ENCODE data around the gene RAB11FIP4. TPM values are rescaled to one million over a fixed set of nuclear protein-coding genes. Genes with fewer than 3 reads are reported as not detected.

The RAB11FIP4 gene
- total and polyA plus RNA-seq, 2 experiments from 2014 or later, result 0.22 to 0.40 TPM

- no peaks in the 10 kb centered on the region for H3K27me3 ChIP-seq (replicated peaks; ENCODE audit: insufficient read depth)
- peak overlapping the region; percentile 91 for H3K4me3 ChIP-seq
- H3F3A ChIP-seq (ENCODE audit: insufficient read depth), result peaks cover 34% of the 10 kb centered on the region
- peaks cover 58% of the 10 kb centered on the region for H3K79me2 ChIP-seq (ENCODE audit: insufficient read depth)
- peaks cover 7% of the 10 kb centered on the region; the same call in 1 of the 2 replicates for H4K20me1 ChIP-seq (ENCODE audit: insufficient read depth)
- 1 to 2% methylated on average over 73 to 81 of the region's 91 CpGs for WGBS, 2 experiments (ENCODE audit: low coverage in 1 of 2, low lambda C conversion rate in 2 of 2, missing lambda C conversion rate in 2 of 2)
- TF ChIP-seq EZH2phosphoT487 (IDR thresholded peaks at IDR 0.05; ENCODE audit: insufficient read depth, low read depth) (no peak), EZH2 (IDR thresholded peaks at IDR 0.05; ENCODE audit: insufficient read depth, poor library complexity, severe bottlenecking) (no peak)
- no peak overlapping the region for H2AFZ ChIP-seq
- H3K9me2 ChIP-seq (ENCODE audit: insufficient read depth), result no peaks in the 10 kb centered on the region
- H3K36me3 ChIP-seq (ENCODE audit: low read depth), result no peaks in the 10 kb centered on the region; the same call in 1 of the 2 replicates
- peak overlapping the region; percentile 96 for H3K4me2 ChIP-seq (ENCODE audit: unreplicated experiment)
- H3K27ac ChIP-seq, result peak overlapping the region; percentile 87
- no peaks in the 10 kb centered on the region for H3K9me3 ChIP-seq (ENCODE audit: low read depth)
- H3K4me1 ChIP-seq (ENCODE audit: insufficient read depth), result peaks cover 24% of the 10 kb centered on the region
- peak overlapping the region; percentile 99 for H3K9ac ChIP-seq
- in situ Hi-C loops (cut with MboI), result no loop called here
- peak; percentile 59 for DNase-seq
Observed at GRCh38 chr17:31559584-31560501, 168.4 kb downstream of the RAB11FIP4 start.

GRCh38 chr17:31560616-31561235, 169.3 kb downstream of the RAB11FIP4 start:
- WGBS, 2 experiments (ENCODE audit: low coverage in 1 of 2, low lambda C conversion rate in 2 of 2, missing lambda C conversion rate in 2 of 2), result 2 to 4% methylated on average over 10 of the region's 10 CpGs
- H4K20me1 ChIP-seq (ENCODE audit: insufficient read depth), result peaks cover 7% of the 10 kb centered on the region; the same call in 1 of the 2 replicates
- H3K9ac ChIP-seq, result peak overlapping the region; percentile 99
- H3K79me2 ChIP-seq (ENCODE audit: insufficient read depth), result peaks cover 67% of the 10 kb centered on the region
- no peak for TF ChIP-seq EZH2 (IDR thresholded peaks at IDR 0.05; ENCODE audit: insufficient read depth, poor library complexity, severe bottlenecking)
- peak overlapping the region; percentile 91 for H3K4me3 ChIP-seq
- peak overlapping the region; percentile 87 for H3K27ac ChIP-seq
- no peak overlapping the region for H2AFZ ChIP-seq
- peak overlapping the region; percentile 96 for H3K4me2 ChIP-seq (ENCODE audit: unreplicated experiment)
- no peaks in the 10 kb centered on the region for H3K9me3 ChIP-seq (ENCODE audit: low read depth)
- peaks cover 34% of the 10 kb centered on the region for H3F3A ChIP-seq (ENCODE audit: insufficient read depth)
- peaks cover 33% of the 10 kb centered on the region for H3K4me1 ChIP-seq (ENCODE audit: insufficient read depth)
- no peaks in the 10 kb centered on the region for H3K9me2 ChIP-seq (ENCODE audit: insufficient read depth)
- in situ Hi-C loops (cut with MboI), result no loop called here
- peak; percentile 66 for DNase-seq
- no peaks in the 10 kb centered on the region; the same call in 1 of the 2 replicates for H3K36me3 ChIP-seq (ENCODE audit: low read depth)
- H3K27me3 ChIP-seq (replicated peaks; ENCODE audit: insufficient read depth), result no peaks in the 10 kb centered on the region

- WGBS, 2 experiments (ENCODE audit: low coverage in 1 of 2, low lambda C conversion rate in 2 of 2, missing lambda C conversion rate in 2 of 2), result 15% methylated on average over 9 of the region's 9 CpGs
- peak overlapping the region; percentile 99 for H3K9ac ChIP-seq
- in situ Hi-C loops (cut with MboI), result no loop called here
- H3K9me2 ChIP-seq (ENCODE audit: insufficient read depth), result no peaks in the 10 kb centered on the region
- no peaks in the 10 kb centered on the region; the same call in 1 of the 2 replicates for H3K36me3 ChIP-seq (ENCODE audit: low read depth)
- peaks cover 7% of the 10 kb centered on the region; the same call in 1 of the 2 replicates for H4K20me1 ChIP-seq (ENCODE audit: insufficient read depth)
- peaks cover 77% of the 10 kb centered on the region for H3K79me2 ChIP-seq (ENCODE audit: insufficient read depth)
- DNase-seq, result peak; percentile 86
- H3K4me3 ChIP-seq, result peak overlapping the region; percentile 91
- H2AFZ ChIP-seq, result no peak overlapping the region
- H3F3A ChIP-seq (ENCODE audit: insufficient read depth), result peaks cover 41% of the 10 kb centered on the region
- peaks cover 37% of the 10 kb centered on the region for H3K4me1 ChIP-seq (ENCODE audit: insufficient read depth)
- H3K9me3 ChIP-seq (ENCODE audit: low read depth), result no peaks in the 10 kb centered on the region
- peak overlapping the region; percentile 87 for H3K27ac ChIP-seq
- no peak for TF ChIP-seq EZH2phosphoT487 (IDR thresholded peaks at IDR 0.05; ENCODE audit: insufficient read depth, low read depth)
- TF ChIP-seq EZH2 (IDR thresholded peaks at IDR 0.05; ENCODE audit: insufficient read depth, poor library complexity, severe bottlenecking), result no peak
- H3K4me2 ChIP-seq (ENCODE audit: unreplicated experiment), result peak overlapping the region; percentile 96
- H3K27me3 ChIP-seq (replicated peaks; ENCODE audit: insufficient read depth), result no peaks in the 10 kb centered on the region
Observed at GRCh38 chr17:31561469-31562375, 170.2 kb downstream of the RAB11FIP4 start.
